Spleen (tissue), 7 donors: ENCODE results near the gene FETUB.

Experiments used
- CTCF ChIP-seq, 11 experiments: fragments of 200-600 bp in 7 of 11; fragments of 450-650 bp in 4 of 11; sonication (generic) in 4 of 11; IDR thresholded peaks in 8 of 11; conservative IDR thresholded peaks in 3 of 11; 1 replicate in 7 of 11; 2 replicates in 4 of 11; pipeline versions ENCODE4 v1.4.0 to v1.8.0; 2016 to 2021; ENCODE audit warnings: antibody characterized with exemption in 11 of 11, inconsistent platforms in 4 of 11, mild to moderate bottlenecking in 1 of 11
- POLR2A ChIP-seq, 3 donors: fragments of 450-650 bp; IDR thresholded peaks; one replicate each; pipeline ENCODE4 v1.5.1; 2017; ENCODE audit warnings: antibody characterized with exemption in 3 of 3, mild to moderate bottlenecking in 1 of 3
- POLR2AphosphoS5 ChIP-seq, 3 donors: sonication (generic); formaldehyde crosslinking; IDR thresholded peaks; one replicate each; pipeline ENCODE4 v1.5.1; 2017; ENCODE audit warnings: antibody characterized with exemption in 3 of 3
- donor health status: DM: no; HTN: no; CAD: no; lungs with moderate emphysema.
- donor health status: DM: no; HTN: no; CAD: no.
- donor health status: DM: no; HTN: no; CAD: no.

GRCh38 chr3:186636536-186636935, 3.7 kb upstream of the FETUB start:
- no peak for TF ChIP-seq CTCF (IDR thresholded peaks at IDR 0.05 in 8 of 11, conservative IDR thresholded peaks at IDR 0.05 in 3 of 11)
- TF ChIP-seq POLR2A (IDR thresholded peaks at IDR 0.05) = no peak
- no peak for TF ChIP-seq POLR2AphosphoS5 (IDR thresholded peaks at IDR 0.05)
